ENCODE data around the gene GABRB1. TPM values are rescaled to one million over a fixed set of nuclear protein-coding genes. Genes with fewer than 3 reads are reported as not detected.

GABRB1 gene
- total RNA-seq, 1 donor from 2014 or later: not detected

DNA sequence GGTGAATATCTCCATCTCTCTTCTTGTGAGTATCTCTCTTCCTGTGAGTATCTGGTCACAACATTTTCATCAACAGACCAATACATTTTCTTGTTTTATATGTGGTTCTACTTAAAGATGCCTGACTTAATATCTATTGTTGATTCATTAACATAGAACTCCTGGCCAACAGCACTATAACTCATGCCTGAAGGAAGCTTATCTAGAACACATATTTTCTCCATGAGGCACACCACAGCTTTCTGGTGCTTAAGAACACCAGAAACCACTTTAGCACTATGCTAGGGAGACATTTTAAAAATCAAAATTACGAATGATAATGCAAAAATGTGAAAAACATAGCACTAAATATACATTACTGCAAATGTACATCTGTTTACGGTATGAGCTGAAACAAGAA lies 190.4 kb downstream of the GABRB1 start:
- H3K27ac ChIP-seq: no peak overlapping the region
- DNase-seq (ENCODE audit: extremely low spot score in 2 of 2): no peak
- H3K4me1 ChIP-seq: no peaks in the 10 kb centered on the region
- no peaks in the 10 kb centered on the region for H3K9me3 ChIP-seq
- intact Hi-C loops (cut with DNase I): no loop called here
- H3K4me3 ChIP-seq: no peak overlapping the region
- no peaks in the 10 kb centered on the region for H3K36me3 ChIP-seq
- no peaks in the 10 kb centered on the region for H3K27me3 ChIP-seq
- TF ChIP-seq POLR2AphosphoS5 (IDR thresholded peaks at IDR 0.05; ENCODE audit: insufficient read depth in 1 of 2, low read depth in 1 of 2): no peak
- TF ChIP-seq POLR2A (IDR thresholded peaks at IDR 0.05): no peak
- TF ChIP-seq, protein P1, sequence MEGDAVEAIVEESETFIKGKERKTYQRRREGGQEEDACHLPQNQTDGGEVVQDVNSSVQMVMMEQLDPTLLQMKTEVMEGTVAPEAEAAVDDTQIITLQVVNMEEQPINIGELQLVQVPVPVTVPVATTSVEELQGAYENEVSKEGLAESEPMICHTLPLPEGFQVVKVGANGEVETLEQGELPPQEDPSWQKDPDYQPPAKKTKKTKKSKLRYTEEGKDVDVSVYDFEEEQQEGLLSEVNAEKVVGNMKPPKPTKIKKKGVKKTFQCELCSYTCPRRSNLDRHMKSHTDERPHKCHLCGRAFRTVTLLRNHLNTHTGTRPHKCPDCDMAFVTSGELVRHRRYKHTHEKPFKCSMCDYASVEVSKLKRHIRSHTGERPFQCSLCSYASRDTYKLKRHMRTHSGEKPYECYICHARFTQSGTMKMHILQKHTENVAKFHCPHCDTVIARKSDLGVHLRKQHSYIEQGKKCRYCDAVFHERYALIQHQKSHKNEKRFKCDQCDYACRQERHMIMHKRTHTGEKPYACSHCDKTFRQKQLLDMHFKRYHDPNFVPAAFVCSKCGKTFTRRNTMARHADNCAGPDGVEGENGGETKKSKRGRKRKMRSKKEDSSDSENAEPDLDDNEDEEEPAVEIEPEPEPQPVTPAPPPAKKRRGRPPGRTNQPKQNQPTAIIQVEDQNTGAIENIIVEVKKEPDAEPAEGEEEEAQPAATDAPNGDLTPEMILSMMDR (IDR thresholded peaks at IDR 0.05): no peak

DNA sequence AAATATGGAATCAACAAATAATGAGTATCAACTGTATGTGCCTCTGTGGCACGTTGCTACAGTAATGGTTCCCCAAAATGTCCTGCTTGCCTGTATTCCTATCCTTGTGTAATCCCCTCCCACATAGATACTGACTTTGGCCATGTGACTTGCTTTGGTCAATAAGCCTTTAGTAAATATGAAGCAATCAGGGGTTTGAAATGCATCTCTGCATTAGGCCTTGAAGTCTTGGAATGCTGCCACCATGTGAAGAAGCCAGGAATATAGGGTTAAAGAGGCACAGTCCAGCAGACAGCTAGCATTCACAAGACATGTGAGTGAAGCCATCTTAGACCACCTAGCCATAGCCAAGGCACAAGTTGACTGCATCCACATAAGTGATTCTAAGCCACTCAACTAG lies 190.9 kb downstream of the GABRB1 start:
- intact Hi-C loops (cut with DNase I): no loop called here
- Histone ChIP-seq H3K27me3 (no peaks in the 10 kb centered on the region), H3K9me3 (no peaks in the 10 kb centered on the region)

DNA sequence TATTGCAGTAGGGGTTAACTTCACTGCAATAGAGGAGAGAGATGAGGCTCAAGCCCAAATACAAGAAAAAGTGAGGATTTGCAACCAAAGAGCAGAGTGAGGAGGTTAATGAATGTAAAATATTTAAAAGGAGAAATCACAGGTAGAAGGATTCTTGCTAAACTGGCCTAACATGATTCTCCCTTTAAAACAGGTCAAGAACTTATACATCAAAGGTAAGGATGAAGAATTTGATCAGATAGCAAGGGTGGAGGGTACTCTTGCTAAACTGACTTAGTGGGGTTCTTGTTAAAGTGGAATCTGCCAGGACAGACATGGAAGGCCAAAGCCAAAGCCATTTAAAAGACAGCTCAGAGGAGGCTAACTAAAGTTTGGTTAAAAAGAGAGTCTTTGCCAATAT lies 193.0 kb downstream of the GABRB1 start:
- Histone ChIP-seq H3K9me3 (no peaks in the 10 kb centered on the region), H3K27ac (no peak overlapping the region), H3K4me3 (no peak overlapping the region), H3K4me1 (no peaks in the 10 kb centered on the region), H3K27me3 (no peaks in the 10 kb centered on the region), H3K36me3 (no peaks in the 10 kb centered on the region)
- intact Hi-C loops (cut with DNase I): no loop called here
- no peak for DNase-seq (ENCODE audit: extremely low spot score in 2 of 2)
- TF ChIP-seq POLR2AphosphoS5 (IDR thresholded peaks at IDR 0.05; ENCODE audit: insufficient read depth in 1 of 2, low read depth in 1 of 2) (no peak), POLR2A (IDR thresholded peaks at IDR 0.05) (no peak)
- TF ChIP-seq, protein P1 (IDR thresholded peaks at IDR 0.05): no peak

More for the DNA sequence above, 190.9 kb downstream of the GABRB1 start:
- Histone ChIP-seq H3K4me1 (no peaks in the 10 kb centered on the region), H3K36me3 (no peaks in the 10 kb centered on the region), H3K4me3 (no peak overlapping the region), H3K27ac (no peak overlapping the region)
- DNase-seq (ENCODE audit: extremely low spot score in 2 of 2): no peak
- TF ChIP-seq POLR2AphosphoS5 (IDR thresholded peaks at IDR 0.05; ENCODE audit: insufficient read depth in 1 of 2, low read depth in 1 of 2) (no peak), POLR2A (IDR thresholded peaks at IDR 0.05) (no peak)
- TF ChIP-seq, protein P1 (IDR thresholded peaks at IDR 0.05): no peak

DNA sequence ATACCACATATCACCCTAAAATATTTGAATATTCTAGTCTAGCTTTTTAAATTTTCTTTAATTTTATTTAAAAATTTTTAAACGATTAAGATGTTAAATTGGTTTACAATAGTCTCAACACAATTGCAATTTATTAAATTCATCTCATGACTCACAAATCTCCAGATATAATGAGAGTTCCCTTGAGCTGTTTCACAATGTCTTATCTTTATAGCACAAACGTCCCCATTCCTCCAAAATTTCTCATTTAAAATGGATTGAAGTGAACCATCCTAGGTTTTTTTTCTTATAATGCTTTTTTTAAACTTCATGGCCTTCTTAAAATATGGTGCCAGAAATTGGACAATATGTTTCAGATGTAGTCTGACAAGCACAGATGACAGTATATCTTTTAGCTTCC lies 204.4 kb downstream of the GABRB1 start:
- Histone ChIP-seq H3K4me1 (no peaks in the 10 kb centered on the region), H3K27ac (no peak overlapping the region), H3K9me3 (no peaks in the 10 kb centered on the region), H3K36me3 (no peaks in the 10 kb centered on the region), H3K27me3 (no peaks in the 10 kb centered on the region), H3K4me3 (no peak overlapping the region)
- intact Hi-C loops (cut with DNase I): no loop called here
- DNase-seq (ENCODE audit: extremely low spot score in 2 of 2): no peak
- TF ChIP-seq POLR2A (IDR thresholded peaks at IDR 0.05): no peak
- TF ChIP-seq POLR2AphosphoS5 (IDR thresholded peaks at IDR 0.05; ENCODE audit: insufficient read depth in 1 of 2, low read depth in 1 of 2): no peak
- TF ChIP-seq, protein P1 (IDR thresholded peaks at IDR 0.05): no peak

DNA sequence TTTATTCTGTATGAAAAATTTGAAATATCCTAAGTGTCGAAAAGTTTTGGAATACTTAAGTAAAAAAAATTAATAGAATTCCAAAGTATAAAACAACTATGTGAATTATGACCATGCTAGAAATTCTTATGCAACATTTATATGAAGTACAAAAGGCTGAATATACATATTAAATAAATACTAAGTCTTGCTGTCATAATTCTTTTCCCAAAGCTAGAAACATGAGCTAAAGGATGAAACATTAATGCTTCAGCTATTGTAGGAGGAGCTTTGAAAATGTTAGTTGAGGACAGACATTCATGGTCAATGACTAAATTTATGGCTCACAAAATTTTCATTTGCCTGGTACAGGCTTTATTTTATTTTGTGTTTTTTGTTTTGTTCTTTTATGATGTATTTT lies 207.3 kb downstream of the GABRB1 start:
- Histone ChIP-seq H3K4me3 (no peak overlapping the region), H3K27me3 (no peaks in the 10 kb centered on the region), H3K9me3 (no peaks in the 10 kb centered on the region), H3K4me1 (no peaks in the 10 kb centered on the region), H3K36me3 (no peaks in the 10 kb centered on the region), H3K27ac (no peak overlapping the region)
- no peak for TF ChIP-seq POLR2AphosphoS5 (IDR thresholded peaks at IDR 0.05; ENCODE audit: insufficient read depth in 1 of 2, low read depth in 1 of 2)
- TF ChIP-seq, protein P1 (IDR thresholded peaks at IDR 0.05): no peak
- TF ChIP-seq POLR2A (IDR thresholded peaks at IDR 0.05): no peak
- intact Hi-C loops (cut with DNase I): no loop called here
- no peak for DNase-seq (ENCODE audit: extremely low spot score in 2 of 2)

Data from vagina (tissue), 2 donors.